HG03196 (cell line): Measurements from ENCODE around the gene PANX1.

Source experiments
- ATAC-seq: cut with Tn5 transposase; IDR thresholded peaks from one replicate; pipeline ENCODE4 v1.9.1; 2021; ENCODE audit not compliant: unreplicated experiment

Gene PANX1

GRCh38 chr11:94183886-94184264 lies 55.2 kb downstream of the PANX1 start:
- no peak for ATAC-seq

- no peak for ATAC-seq
Observed at GRCh38 chr11:94184362-94184761, 55.7 kb downstream of the PANX1 start.

GRCh38 chr11:94184846-94185245 lies 56.2 kb downstream of the PANX1 start:
- ATAC-seq: no peak

- ATAC-seq: no peak
Observed at GRCh38 chr11:94185416-94186084, 56.9 kb downstream of the PANX1 start.

DNA sequence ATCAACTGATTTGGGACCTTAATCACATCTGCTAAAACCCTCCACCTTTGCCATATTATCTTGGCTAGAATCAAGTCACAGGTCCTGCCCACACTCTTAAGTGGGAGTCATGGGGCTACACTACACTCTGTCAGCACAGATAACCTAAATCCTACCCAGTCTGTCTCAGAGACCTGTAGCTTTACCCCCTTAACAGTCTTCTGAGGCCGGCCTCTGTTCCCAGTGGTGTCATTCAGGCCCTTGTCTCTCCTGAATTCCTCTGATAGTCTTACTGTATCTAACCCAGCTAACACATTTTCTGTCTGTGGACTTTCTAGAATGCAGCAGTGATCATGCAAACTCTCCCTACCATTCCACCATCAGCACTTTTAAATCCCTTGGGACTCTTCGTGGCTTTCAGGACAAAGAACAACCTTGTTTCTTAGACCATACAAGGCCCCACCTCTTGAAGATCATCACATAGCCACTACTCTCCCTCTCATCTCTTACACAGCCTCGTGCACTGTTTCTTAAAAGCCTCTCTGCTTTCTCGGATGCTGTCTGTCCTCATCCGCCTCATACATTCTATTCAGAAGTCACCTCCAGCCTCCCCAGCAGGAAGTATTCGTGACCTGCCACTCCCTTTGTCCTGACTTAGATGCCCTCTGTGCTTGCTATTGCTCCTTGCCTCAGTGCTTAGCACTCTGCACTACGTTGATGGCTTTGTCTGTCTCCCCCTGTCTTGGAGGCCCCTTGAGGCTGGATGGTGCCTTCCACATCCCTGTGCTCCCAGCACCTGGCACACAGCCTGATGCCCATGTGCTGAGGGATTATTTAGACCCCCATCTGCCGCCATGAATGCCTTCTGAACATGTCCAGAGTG lies 57.9 kb downstream of the PANX1 start:
- ATAC-seq: no peak

- no peak for ATAC-seq
Observed at GRCh38 chr11:94193288-94193687, 64.6 kb downstream of the PANX1 start.

GRCh38 chr11:94194712-94195111 lies 66.1 kb downstream of the PANX1 start:
- no peak for ATAC-seq

- ATAC-seq: no peak
Observed at GRCh38 chr11:94196363-94196762, 67.7 kb downstream of the PANX1 start.

GRCh38 chr11:94198718-94199117 lies 70.1 kb downstream of the PANX1 start:
- ATAC-seq: no peak

GRCh38 chr11:94199136-94200130 lies 70.8 kb downstream of the PANX1 start:
- ATAC-seq: no peak

- ATAC-seq: no peak
Observed at GRCh38 chr11:94201004-94201465, 72.4 kb downstream of the PANX1 start.

- no peak for ATAC-seq
Observed at GRCh38 chr11:94203070-94203469, 74.4 kb downstream of the PANX1 start.

DNA sequence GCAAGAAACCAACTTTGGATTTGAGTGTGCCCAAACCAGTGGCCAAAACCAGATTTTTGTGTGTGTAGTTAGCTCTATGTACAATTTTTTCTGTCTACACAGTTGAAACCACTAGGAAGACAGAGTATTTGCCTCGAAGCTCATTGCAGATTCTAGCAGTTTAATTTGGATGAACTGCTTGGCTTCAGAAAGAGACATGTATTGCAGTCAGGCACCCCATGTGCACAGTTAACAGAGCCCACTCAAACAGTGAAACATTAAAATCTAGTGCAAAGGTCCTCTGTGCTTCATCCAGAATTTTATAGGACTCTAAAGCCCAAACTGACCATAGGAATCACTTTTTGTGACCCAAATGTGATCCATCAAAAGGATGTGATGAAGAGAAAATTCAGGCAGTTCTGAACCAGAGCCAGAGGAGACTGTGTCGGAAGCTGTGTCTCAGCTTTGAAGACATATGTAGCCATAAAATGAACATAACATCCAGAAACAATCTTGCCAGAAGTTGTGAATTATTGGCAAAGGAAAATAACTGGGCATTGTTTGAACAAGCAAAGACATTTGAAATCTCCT lies 82.7 kb downstream of the PANX1 start:
- no peak for ATAC-seq

DNA sequence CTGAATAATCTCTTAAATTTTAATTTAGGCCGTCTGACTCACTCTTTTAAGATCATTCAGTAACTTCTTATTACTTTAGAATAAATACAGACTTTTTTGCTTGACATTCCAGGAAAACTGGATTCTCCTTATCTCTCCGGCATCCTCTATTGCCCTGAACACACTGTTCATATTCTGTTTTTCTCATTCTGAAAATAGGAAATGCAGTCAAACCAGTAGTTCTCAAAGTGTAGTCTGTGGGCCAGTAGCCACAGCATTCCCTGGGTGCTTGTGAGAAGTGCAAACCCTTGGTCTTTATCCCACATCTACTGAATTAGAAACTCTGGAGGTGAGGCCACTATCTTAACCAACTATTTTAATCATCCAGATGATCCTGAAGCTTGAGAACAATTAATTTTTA lies 84.3 kb downstream of the PANX1 start:
- ATAC-seq: no peak

DNA sequence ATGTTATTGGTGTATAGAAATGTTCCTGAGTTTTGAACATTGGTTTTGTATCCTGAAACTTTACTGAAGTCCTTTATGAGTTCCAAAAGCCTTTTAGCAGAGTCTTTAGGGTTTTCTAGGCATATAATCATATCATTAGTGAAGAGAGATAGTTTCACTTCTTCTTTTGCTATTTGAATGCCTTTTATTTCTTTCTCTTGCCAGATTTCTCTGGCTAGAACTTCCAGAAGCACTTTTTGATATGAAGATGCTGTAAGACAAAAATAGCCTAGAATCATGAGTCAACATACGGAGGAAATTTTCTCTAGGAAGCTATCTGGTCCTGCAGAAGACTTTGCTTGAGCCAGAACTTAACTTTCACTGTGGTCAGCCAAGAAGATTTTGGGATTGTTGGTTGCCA lies 89.1 kb downstream of the PANX1 start:
- no peak for ATAC-seq

GRCh38 chr11:94218372-94218771 lies 89.7 kb downstream of the PANX1 start:
- ATAC-seq: no peak

DNA sequence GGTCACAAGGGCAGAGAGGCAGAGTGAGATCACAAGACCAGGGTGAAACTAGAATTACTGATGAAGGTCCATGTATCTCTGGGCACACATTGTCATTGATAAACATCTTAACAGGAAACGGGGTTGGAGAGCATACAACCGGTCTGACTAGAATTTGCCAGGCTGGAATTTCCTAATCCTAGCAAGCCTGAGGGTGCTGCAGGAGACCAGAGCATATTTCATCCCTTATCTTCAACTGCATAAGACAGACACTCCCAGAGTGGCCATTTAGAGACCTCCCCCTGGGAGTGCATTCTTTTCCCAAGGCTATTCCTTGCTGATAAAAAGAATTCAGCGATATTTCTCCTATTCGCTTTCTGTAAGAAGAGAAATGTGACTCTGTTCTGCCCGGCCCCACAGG lies 91.1 kb downstream of the PANX1 start:
- no peak for ATAC-seq

DNA sequence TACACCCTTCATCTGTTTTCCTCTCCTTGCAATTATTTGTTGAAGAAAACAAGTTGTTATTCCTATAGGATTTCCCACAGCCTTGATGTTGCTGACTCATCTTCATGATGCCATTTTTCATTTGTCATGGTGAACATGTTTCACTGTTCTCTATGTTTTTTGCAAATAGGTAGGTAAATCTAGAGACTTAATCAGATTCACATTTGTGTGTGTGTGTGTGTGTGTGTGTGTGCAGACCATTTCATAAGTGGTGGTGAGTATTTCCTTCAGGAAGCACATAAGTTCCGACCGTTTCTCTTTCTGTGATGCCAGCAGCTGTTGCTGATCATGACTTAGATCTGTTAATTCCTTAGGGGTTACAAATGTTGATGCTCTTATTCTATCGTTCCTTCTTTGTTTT lies 95.4 kb downstream of the PANX1 start:
- no peak for ATAC-seq
